ENCODE results near the gene SYNGAP1. TPM values are rescaled to one million over a fixed set of nuclear protein-coding genes. Genes with fewer than 3 reads are reported as not detected.

The SYNGAP1 gene
- polyA plus RNA-seq, 1 of the 3 experiments (the other 2 are of a cell fraction): 8.8 TPM

- Histone ChIP-seq H3K36me3 (replicated peaks in 1 of 2; ENCODE audit: control insufficient read depth in 1 of 2, insufficient read depth in 2 of 2, low read length in 1 of 2) (no peaks in the 10 kb centered on the region), H3K9me3 (no peaks in the 10 kb centered on the region), H3K4me2 (no peak overlapping the region), H3K4me1 (ENCODE audit: control insufficient read depth in 1 of 2, insufficient read depth in 2 of 2, low read depth in 1 of 2, low read length in 1 of 2) (no peaks in the 10 kb centered on the region; a peak in 1 of 4 replicates), H4K20me1 (ENCODE audit: insufficient read depth) (no peaks in the 10 kb centered on the region), H3K27me3 (ENCODE audit: insufficient read depth) (no peaks in the 10 kb centered on the region; the same call in 1 of the 2 replicates), H3K79me2 (ENCODE audit: insufficient read depth) (no peaks in the 10 kb centered on the region), H3K9ac (no peak overlapping the region), H3F3A (replicated peaks; ENCODE audit: insufficient read depth) (no peaks in the 10 kb centered on the region), H3K27ac (ENCODE audit: low read depth in 2 of 2, low read length in 1 of 2) (no peak overlapping the region), H3K4me3 (ENCODE audit: low read depth in 2 of 2, low read length in 1 of 2) (no peak overlapping the region), H3K9me2 (no peaks in the 10 kb centered on the region), H2AFZ (ENCODE audit: low read depth) (no peak overlapping the region)
- ChIA-PET POLR2A (no interaction called here), CTCF (no interaction called here)
- no peak for DNase-seq
- 94% methylated on average over 7 of the region's 7 CpGs for WGBS (ENCODE audit: low lambda C conversion rate)
- TF ChIP-seq RAD21 (IDR thresholded peaks at IDR 0.05; ENCODE audit: low read length) (no peak), JUND (IDR thresholded peaks at IDR 0.05) (no peak), POLR2AphosphoS5 (IDR thresholded peaks at IDR 0.05; ENCODE audit: low read depth, low read length) (no peak), USF2 (IDR thresholded peaks at IDR 0.05; ENCODE audit: borderline replicate concordance, low read depth, low read length) (no peak), YY1 (IDR thresholded peaks at IDR 0.05; ENCODE audit: low read depth) (no peak), GATA2 (CRISPR knock-in tag; IDR thresholded peaks at IDR 0.05) (no peak), TAF1 (IDR thresholded peaks at IDR 0.05; ENCODE audit: borderline replicate concordance, low read depth, low read length) (no peak)
Observed at GRCh38 chr6:33497157-33497556, 77.3 kb downstream of the SYNGAP1 start.

GRCh38 chr6:33502486-33502885 lies 82.6 kb downstream of the SYNGAP1 start:
- no peak overlapping the region for H3K4me2 ChIP-seq

More at GRCh38 chr6:33502486-33502885, 82.6 kb downstream of the SYNGAP1 start:
- POLR2A ChIA-PET: no interaction called here
- no peaks in the 10 kb centered on the region for H3K36me3 ChIP-seq (replicated peaks in 1 of 2; ENCODE audit: control insufficient read depth in 1 of 2, insufficient read depth in 2 of 2, low read length in 1 of 2)
- CTCF ChIA-PET: interaction anchor here (1.7 kb wide), 1 partner anchor 87 kb away, joined by 4 read pairs; no protein-coding TSS in a partner anchor
- no peaks in the 10 kb centered on the region for H3F3A ChIP-seq (replicated peaks; ENCODE audit: insufficient read depth)
- H3K9ac ChIP-seq: no peak overlapping the region
- no peaks in the 10 kb centered on the region; a peak in 1 of 4 replicates for H3K4me1 ChIP-seq (ENCODE audit: control insufficient read depth in 1 of 2, insufficient read depth in 2 of 2, low read depth in 1 of 2, low read length in 1 of 2)
- no peaks in the 10 kb centered on the region for H4K20me1 ChIP-seq (ENCODE audit: insufficient read depth)
- H3K27me3 ChIP-seq (ENCODE audit: insufficient read depth): no peaks in the 10 kb centered on the region; the same call in 1 of the 2 replicates
- TF ChIP-seq IRF3 (IDR thresholded peaks at IDR 0.05; ENCODE audit: low read depth, low read length) (no peak), CTCF (IDR thresholded peaks at IDR 0.05) (no peak), POLR2AphosphoS5 (IDR thresholded peaks at IDR 0.05; ENCODE audit: low read depth, low read length) (no peak), JUND (IDR thresholded peaks at IDR 0.05) (no peak), REST (IDR thresholded peaks at IDR 0.05; ENCODE audit: low read depth, low read length) (no peak)
- no peaks in the 10 kb centered on the region for H3K79me2 ChIP-seq (ENCODE audit: insufficient read depth)
- H3K4me3 ChIP-seq (ENCODE audit: low read depth in 2 of 2, low read length in 1 of 2): no peak overlapping the region
- no peak overlapping the region for H3K27ac ChIP-seq (ENCODE audit: low read depth in 2 of 2, low read length in 1 of 2)
- H3K9me2 ChIP-seq: no peaks in the 10 kb centered on the region
- no peak for DNase-seq
- no peaks in the 10 kb centered on the region for H3K9me3 ChIP-seq
- no peak overlapping the region for H2AFZ ChIP-seq (ENCODE audit: low read depth)
- 76% methylated on average over 15 of the region's 23 CpGs for WGBS (ENCODE audit: low lambda C conversion rate)

Measured in SK-N-SH (cell line).